NCI-H2196 (cell line): ENCODE measurements around the gene DCST2.

Source experiments
- DNase-seq: peaks from one replicate; lab custom pipeline; 2025; ENCODE audit not compliant: unreplicated experiment; lab: John Stamatoyannopoulos, UW

DCST2 gene

DNA sequence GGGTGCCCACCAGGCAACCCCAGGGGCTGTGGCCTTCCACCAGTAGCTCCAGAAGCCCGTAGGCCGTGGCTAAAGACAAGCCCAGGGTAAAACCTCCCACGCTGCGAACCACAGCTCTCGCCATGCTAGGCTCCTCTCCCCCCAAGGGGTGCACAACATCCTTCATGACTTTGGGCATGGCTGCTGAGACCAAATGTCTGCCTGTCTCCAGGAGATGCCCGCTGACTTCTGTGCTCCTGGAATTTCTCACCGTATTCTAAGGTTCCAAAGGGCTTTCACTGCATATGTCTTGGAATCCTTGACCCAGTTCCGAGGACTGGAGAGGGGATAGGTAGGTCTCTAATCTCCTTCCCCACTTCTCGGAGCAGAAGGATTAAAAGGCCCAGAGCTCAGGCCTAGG is at the start of gene DCST2, which contains the start of gene DCST1:
DCST2 (minus strand) TSS at position 258 of the 400 bp plus-strand sequence; CDS start at position 178, 80 bp downstream.
DCST1 (plus strand) TSS at position 301 of the 400 bp plus-strand sequence. CDS start 213 bp downstream, outside the sequence.
- no peak for DNase-seq

GRCh38 chr1:155083052-155083541 is 49.5 kb upstream of the DCST2 start:
- DNase-seq = no peak

GRCh38 chr1:155082301-155083051 is 48.9 kb upstream of the DCST2 start:
- no peak for DNase-seq

DNA sequence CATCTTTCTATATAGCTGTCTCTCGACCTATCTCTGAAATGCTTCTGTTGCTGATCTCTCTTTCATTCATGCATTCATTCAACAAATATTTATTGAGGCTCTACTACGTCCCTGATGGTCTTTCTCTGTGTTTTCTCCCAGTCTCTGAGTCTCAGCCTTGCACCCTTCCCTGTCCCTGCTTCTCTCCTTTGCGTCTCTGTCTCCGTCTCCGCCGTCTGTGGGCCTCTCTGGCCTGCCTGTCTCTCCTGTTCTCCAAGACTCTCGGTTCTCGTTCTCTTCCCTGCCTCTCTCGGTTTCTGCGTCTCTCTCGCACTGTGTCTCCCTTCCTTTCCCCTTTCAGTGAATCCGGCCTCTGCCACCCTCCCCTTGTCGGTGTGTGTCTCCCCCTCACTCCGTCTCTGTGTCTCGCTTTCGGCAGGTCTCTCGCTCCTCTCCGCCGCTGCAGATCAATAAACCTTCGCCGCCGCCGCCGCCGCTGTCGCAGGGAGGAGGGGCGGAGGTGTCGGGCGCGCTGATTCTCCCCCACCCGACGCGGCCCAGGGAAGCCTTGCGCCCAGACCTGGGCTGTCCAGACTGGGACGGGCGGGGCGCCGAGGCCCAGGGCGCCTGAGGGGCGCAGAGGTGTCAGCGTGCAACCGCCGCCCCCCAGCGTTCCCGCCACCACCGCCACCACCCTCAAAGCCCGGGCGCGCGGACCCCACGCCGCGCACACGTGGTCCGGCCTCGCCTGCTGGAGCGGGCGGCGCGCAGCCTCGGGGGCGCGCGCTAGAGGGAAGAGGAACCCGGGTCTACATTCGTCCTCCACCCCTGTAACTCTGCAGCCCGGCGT is 48.1 kb upstream of the DCST2 start:
- DNase-seq = no peak

DNA sequence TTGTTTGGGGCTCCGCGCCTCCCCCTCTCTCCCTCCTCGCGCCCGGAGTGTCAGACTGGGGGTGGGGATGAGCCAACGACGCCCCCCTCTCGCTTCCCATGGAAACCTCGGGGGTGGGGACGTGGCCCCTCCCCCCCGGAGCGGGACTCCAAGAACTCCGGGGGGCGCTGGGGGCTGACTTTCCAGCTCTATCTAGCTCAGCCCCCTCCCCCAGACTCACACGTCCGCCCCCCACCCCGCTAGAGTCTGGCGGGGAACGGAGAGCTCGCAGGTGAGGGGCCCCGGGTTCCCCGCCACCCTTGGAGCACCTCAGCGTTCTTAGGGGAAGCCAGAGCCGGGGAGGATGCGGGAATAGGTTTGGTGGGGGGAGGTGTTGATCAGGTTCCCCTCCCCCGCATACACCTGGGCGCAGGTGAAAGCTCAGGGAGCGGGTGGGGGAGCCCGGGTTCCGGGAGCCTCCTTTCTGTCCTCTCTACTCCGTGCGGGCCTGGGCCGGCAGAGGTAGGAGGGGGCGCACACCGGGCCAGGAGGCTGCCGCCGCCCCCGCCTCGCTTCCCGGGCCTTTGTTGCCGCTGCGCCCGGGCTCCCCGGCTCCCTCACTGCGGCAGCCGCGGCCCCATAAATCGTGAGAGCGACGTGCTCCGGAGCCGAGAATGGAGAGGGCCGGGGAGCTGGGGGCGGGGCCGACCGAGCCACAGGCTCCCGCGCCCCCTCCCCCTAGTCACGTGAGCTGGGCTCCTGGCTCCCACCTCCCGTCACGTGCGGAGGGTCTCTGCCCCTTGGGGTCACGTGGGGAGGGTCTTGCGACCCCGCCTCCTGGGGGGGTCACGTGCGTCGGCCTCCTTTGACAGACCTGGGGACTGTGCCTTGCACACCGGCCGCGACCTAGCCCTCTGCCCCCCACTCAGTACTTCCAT is 47.0 kb upstream of the DCST2 start:
- peak; percentile 91 for DNase-seq

GRCh38 chr1:155079487-155080311 is 46.1 kb upstream of the DCST2 start:
- DNase-seq = no peak

GRCh38 chr1:155079210-155079486 is 45.6 kb upstream of the DCST2 start:
- DNase-seq = no peak

DNA sequence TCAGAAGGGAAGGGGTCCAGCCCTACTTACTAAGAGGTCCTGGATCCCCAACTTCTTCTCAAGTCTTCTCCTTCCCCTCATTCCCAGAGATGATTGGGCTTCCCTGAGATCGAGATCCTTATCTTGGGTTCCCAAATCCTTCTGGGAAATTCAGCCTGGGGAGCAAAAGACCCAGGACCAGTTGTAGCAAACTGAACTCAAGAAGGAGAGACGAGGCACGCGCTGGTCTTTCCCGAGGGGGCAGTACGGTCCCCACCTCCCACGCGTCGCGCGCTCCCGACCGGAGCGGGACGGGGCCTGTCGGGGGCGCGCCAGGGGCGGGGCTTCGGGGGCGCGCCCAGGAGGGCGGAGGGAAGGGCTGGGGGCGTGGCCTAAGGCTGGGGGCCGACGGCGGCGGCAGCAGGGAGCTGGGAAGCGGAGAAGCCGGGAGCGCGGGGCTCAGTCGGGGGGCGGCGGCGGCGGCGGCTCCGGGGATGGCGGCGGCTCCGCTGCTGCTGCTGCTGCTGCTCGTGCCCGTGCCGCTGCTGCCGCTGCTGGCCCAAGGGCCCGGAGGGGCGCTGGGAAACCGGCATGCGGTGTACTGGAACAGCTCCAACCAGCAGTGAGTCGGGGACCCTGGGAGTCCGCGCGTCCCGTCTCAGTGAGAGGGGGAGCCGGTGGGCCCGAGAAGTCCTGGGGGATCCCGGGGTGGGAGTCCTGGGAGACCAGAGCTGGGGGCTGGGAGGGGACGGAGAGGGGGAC is 45.1 kb upstream of the DCST2 start, which contains the start of gene EFNA3:
EFNA3 (plus strand) TSS at position 369 of the 741 bp plus-strand sequence; CDS start at position 474, 105 bp downstream.
- peak; percentile 77 for DNase-seq

- no peak for DNase-seq
Measured at GRCh38 chr1:155077758-155078445, 44.3 kb upstream of the DCST2 start.

DNA sequence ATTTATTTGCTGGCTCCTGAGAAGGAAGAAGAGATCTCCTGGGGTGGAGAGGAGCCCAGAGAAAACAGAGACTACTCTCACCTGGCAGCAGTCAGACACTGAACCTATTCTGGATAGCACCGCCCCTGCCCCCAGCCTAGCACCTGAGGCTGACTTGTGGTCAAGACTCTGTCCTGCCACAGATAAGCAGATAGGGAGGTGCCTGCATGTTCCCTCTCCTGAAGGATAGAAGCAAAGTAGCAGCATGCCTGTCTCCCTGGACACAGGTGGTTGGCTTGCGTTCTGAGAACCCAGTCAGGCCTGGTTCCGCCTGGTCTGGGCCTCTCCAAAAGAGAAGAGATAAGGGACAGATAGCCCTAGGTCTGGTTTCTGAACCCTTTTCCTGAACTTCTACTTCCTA is 43.8 kb upstream of the DCST2 start:
- DNase-seq = peak; percentile 12

DNA sequence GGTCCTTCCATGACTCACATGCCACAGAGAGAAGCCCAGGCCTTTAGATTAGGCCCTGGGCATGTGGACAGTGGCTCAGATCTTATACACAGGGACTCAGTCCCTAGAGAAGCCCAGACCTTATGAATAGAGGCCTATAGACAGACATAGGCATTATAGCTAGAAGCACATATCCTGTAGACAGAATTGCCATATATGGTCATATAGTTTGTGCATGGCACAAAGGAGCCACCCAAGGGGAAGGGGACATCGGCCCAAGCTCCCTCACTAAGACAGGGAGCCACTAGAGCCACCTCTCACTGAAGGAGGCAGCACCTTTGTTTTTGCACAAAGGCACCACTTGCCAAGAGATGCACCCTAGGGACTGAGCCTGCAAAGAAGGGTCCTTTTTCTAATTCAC is 42.8 kb upstream of the DCST2 start:
- no peak for DNase-seq

DNA sequence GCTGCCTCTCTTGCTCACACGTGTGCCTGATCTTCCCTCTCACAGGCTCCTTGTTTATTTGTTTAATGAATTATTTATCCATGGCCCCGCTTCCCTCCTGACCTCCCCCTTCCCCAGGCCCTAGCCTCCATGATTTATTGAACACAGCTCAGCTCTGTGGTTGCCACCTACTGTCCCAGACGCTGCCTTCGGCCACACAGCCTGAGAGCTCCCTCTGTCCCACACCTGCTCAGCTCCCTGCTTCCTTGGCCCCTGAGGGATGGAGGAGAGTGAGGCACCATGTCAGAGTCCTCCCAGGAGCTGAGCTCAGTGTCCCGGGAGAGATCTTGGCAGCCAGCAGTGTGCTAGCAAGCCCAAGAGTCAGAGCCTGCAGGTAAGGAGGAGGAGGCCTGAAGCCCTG is 42.0 kb upstream of the DCST2 start:
- no peak for DNase-seq

DNA sequence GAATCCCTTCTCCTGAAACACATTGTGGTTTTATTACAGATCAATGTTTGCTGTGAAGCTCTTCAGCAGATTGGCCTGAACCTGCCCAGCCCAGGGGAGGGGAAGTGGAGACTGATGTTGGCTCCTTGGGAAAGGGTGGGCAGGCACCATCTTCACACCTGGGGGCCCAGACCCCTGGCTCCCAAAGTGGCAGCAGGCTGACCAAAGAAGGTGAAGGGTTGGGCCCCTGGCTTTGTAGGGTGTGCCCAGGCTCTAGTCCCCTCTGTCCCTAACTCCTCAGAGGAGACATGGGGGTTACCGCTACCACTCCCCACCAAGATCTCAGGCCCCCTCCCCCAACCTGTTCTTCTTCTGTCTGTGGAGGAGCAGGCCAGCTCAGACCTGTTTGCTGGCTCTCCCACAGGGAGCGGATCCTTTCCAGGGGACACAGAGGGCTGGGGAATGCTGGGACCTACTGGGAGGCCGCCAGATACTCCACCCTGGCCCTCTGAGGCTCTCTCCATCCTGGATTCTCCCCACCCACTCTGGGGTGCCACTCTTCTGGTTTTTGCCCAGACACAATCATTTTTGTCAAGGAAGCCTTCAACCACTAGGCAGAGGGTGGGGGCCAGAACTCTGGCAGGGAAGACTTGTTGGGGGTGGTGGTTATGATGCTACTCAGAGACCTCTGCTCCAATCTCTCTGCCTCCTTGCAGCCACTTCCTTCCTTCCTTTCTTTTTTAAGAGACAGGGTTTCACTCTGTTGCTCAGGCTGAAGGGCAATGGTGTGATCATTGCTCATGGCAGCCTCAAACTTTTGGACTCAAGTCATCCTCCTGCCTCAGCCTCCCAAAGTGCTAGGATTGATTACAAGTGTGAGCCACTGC is 40.0 kb upstream of the DCST2 start:
- no peak for DNase-seq

- DNase-seq = no peak
Measured at GRCh38 chr1:155072531-155073289, 39.1 kb upstream of the DCST2 start.

DNA sequence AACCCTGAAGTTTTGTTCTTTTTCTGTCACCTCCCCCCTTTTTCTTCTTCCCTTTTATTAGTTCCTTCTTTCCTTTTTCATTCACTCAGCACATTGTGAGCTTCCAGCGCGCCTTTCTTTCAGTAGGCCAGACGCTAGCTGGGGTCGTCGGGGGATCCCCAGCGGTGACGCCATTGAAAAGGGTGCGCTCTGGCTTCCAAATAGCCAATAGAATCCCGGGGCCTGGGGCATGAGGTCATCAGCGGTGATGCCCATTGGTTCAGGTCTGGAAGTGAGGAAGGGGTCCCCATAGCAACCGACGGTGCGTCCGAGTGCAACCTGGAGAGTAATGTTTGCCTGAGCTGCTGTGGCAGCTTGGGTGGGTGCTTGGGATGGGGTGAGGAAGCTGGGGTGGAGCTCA is 38.1 kb upstream of the DCST2 start:
- DNase-seq = no peak

DNA sequence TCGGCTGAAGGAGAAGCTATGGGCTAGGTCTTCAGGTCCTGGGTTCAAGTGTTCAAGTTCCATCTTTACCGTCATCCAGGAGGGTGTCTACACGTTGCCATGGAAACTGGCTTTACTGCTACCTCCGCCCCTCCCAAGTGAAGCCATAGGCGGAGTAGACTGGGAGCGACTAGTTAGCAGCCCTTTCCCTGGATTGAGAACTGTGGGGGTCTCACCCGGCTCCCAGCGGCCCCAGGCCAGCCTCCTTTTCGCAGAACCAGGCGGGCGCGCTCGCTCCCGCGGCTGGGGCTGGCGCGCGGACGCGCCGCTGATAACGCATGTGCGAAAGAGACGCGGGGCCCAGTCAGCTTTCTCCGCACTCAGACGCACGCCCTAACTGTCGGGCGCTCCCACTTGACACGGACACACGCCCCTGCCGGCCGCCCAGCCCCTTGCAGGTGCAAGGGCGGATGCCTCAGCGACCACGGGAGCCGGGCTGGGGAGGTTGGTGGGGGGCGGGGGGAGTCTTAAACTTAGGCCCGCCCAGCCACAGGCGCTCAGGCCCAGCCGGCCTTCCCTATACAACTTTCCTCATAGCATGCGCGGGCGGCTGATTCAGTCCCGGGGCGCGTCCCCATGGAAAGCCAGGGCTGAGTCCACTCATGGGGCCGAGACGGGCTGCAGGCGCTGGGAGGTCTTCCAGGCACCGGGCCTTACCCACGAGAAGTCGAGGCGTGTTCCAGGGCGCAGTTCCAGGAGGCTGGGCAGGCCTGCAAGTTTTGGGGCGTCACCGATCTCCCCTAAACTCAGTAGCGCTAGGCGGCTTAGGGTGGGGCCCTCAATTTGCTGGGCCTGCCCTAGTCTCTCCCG is 37.4 kb upstream of the DCST2 start:
- DNase-seq = no peak
